Nephron (organoid): Measurements from ENCODE around the gene GATD1.

ENCODE experiments used
- H3K27ac Mint-ChIP-seq, 3 experiments: 2 replicates each; pipeline ENCODE4 v1.8.0; 2020; ENCODE audit warnings: mixed read lengths in 3 of 3, mild to moderate bottlenecking in 2 of 3, moderate library complexity in 1 of 3
- H3K27me3 Mint-ChIP-seq: 2 replicates; pipeline ENCODE4 v1.8.0; 2021; ENCODE audit warnings: low read depth, mild to moderate bottlenecking, moderate library complexity, mixed read lengths
- H3K36me3 Mint-ChIP-seq: 2 replicates; pipeline ENCODE4 v1.8.0; 2020; ENCODE audit warnings: low read depth, mixed read lengths
- H3K4me1 Mint-ChIP-seq: 2 replicates; pipeline ENCODE4 v1.8.0; 2020; ENCODE audit warnings: mixed read lengths
- H3K4me3 Mint-ChIP-seq, 3 experiments: 2 replicates each; pipeline ENCODE4 v1.8.0; 2020; ENCODE audit warnings: mild to moderate bottlenecking in 3 of 3, mixed read lengths in 3 of 3, moderate library complexity in 2 of 3
- H3K9me3 Mint-ChIP-seq: 2 replicates; pipeline ENCODE4 v1.8.0; 2020; ENCODE audit warnings: mixed read lengths
- TF ChIP-seq, protein P1 (sequence below), 3 experiments: fragments of 200-600 bp; sonication (generic); IDR thresholded peaks; one replicate each; pipeline ENCODE4 v1.5.0; 2021; ENCODE audit warnings: antibody characterized with exemption in 3 of 3; ENCODE audit not compliant: unreplicated experiment in 3 of 3

GATD1 gene

DNA sequence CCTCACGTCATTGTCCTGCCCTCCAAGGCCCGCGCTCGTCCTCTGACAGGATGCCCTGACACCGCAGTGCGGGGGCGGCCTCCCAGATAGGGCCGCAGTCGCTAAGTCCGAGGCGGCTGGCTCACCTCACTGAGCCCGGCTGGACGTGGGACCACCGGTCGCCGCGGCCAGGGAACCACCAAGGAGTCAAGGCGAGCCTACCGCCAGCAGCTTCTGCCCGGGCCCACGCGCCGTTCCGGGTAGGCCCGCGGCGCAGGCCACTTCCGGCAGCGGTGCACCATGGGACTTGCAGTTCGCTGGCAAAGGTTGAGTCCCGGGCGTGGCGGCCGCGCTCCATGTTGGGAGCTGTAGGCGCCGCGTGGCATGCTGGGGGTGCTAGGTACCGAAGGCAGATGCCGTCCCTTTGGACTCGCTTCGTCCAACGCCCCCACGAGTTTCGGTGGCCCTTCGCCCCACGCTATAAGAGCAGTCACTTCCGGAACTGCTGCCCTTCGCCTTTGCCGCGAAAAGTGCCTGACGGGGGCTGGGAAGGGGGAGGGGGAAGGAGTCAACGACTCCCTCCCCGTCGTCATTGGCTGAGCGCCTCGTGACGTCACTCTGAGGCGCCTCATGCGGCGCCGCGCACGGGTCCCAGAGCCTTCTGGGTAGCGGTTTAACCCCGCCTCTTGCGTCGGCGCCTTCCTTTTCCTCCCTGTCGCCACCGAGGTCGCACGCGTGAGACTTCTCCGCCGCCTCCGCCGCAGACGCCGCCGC is 32.2 kb upstream of the GATD1 start, which contains the start of gene RPLP2:
RPLP2 (plus strand) TSS at position 681 of the 753 bp plus-strand sequence. CDS start 268 bp downstream, outside the sequence.
- Mint-ChIP-seq H3K4me1 (peaks cover 20% of the 10 kb centered on the region), H3K9me3 (no peaks in the 10 kb centered on the region), H3K27ac (peak within 1 kb of the TSS; percentile 99 to 100 (median 99)), H3K27me3 (no peaks in the 10 kb centered on the region), H3K4me3 (peak within 1 kb of the TSS; percentile 90 to 94 (median 92)), H3K36me3 (peaks cover 22% of the 10 kb centered on the region)
- TF ChIP-seq, protein P1, sequence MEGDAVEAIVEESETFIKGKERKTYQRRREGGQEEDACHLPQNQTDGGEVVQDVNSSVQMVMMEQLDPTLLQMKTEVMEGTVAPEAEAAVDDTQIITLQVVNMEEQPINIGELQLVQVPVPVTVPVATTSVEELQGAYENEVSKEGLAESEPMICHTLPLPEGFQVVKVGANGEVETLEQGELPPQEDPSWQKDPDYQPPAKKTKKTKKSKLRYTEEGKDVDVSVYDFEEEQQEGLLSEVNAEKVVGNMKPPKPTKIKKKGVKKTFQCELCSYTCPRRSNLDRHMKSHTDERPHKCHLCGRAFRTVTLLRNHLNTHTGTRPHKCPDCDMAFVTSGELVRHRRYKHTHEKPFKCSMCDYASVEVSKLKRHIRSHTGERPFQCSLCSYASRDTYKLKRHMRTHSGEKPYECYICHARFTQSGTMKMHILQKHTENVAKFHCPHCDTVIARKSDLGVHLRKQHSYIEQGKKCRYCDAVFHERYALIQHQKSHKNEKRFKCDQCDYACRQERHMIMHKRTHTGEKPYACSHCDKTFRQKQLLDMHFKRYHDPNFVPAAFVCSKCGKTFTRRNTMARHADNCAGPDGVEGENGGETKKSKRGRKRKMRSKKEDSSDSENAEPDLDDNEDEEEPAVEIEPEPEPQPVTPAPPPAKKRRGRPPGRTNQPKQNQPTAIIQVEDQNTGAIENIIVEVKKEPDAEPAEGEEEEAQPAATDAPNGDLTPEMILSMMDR (IDR thresholded peaks at IDR 0.05; ENCODE audit: unreplicated experiment in 3 of 3) = no peak

DNA sequence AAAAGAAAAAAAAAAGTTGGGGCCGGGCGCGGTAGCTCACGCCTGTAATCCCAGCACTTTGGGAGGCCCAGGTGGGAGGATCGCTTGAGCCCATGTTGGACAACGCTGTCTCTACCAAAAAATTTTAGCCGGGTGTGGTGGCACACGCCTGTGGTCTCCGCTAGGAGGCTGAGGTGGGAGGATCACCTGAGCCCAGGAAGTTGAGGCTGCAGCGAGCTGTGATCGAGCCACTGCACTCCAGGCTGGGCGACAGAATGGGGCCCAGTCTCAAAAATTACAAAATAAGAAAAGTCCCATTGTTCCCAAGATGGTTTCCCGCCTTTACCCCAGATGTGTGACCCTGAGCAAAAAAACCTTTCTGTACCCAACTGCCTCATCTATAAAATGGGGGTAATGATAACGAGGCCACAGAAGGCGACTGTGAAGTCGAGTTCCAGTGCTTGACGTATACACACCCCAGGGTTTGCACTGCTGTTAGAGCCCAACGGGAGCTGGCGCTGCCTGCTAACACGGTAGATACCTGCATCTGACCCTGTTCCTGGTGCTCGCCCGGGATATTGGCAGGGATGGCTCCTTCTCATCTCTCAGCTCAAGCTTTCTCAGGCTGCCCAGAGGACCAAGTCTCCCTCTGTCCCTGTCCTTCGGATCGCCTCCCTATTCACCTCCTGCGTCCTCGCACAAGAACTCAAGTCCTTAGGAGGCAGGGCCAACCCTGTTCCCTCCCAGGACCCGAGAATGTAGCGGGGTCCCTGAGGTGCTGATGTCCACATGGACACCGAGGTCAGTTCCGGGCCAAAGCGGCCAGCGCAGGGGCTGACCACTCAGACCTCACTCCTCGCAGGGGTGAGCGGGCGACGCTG is 31.4 kb upstream of the GATD1 start:
- Mint-ChIP-seq H3K9me3 (no peaks in the 10 kb centered on the region), H3K36me3 (peaks cover 19% of the 10 kb centered on the region), H3K4me1 (peaks cover 20% of the 10 kb centered on the region), H3K27me3 (no peaks in the 10 kb centered on the region), H3K4me3 (peak overlapping the region; percentile 90 to 94 (median 92)), H3K27ac (peak overlapping the region; percentile 99 to 100 (median 99))
- TF ChIP-seq, protein P1 (IDR thresholded peaks at IDR 0.05; ENCODE audit: unreplicated experiment in 3 of 3) = no peak

DNA sequence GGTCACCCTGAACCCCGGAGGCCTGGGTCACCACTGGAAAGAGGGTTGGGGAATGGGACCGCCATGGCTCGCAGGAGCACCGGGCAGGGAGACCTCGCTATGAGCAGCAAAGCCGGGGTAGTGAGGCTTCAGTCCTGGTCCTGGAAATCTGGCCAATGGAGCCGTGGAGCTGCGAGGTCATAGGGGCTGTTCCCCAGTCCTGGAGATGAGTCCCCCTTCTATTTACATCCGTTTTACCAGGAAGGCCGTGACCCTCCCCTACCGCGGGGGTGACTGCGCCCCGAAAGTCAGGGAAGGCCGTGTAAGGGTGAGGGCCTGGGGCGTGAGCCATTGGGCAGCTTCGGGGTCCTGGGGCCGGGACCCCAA is 27.3 kb upstream of the GATD1 start:
- Mint-ChIP-seq H3K4me3 (peak overlapping the region; percentile 79 to 84 (median 81)), H3K27ac (peak overlapping the region in 1 of 3 experiments; percentile 39), H3K27me3 (no peaks in the 10 kb centered on the region), H3K36me3 (no peaks in the 10 kb centered on the region), H3K9me3 (no peaks in the 10 kb centered on the region), H3K4me1 (peaks cover 10% of the 10 kb centered on the region)
- TF ChIP-seq, protein P1 (IDR thresholded peaks at IDR 0.05; ENCODE audit: unreplicated experiment in 3 of 3) = no peak

DNA sequence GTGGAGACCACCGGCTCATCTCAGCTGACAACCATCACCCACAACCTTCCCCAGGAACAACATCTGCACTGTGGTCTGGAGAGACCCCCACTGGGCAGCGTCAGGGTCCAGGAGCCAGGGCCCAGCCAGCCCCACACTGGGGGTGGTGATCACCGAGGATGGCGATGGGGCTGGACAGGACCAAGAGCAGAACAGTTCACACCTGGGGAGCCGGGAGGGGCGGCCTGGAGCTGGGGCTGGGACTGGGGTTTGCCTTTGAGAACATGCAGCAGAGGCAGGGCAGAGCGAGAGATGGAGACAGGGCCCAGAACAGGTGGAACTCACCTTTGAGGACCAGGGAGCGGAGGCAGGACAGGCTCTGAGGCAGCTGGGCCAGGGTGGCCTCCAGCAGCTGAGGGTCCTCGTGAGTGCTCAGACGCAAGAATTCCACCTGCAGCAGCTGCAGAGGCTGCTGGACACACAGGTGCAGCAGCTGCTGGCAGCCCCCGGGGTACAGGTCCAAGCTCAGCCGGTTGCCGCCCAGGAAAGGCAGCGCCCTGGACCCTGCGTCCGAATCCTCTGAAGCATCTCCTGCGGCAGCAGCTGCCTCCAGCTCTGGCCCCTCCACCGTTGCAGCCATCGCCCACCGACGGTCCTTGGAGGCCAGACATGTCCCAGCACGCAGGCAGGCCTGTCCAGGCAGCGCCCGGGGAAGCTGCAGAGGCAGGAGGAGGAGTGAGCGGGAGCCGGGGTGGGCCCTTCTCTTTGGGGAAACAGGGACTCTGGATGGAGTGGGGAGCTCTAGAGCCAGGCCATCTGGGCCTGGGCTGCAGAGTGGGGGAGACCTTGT is 26.7 kb upstream of the GATD1 start:
- TF ChIP-seq, protein P1 (IDR thresholded peaks at IDR 0.05; ENCODE audit: unreplicated experiment in 3 of 3) = no peak
- peaks cover 8% of the 10 kb centered on the region for H3K4me1 Mint-ChIP-seq
- H3K9me3 Mint-ChIP-seq = no peaks in the 10 kb centered on the region
- H3K36me3 Mint-ChIP-seq = no peaks in the 10 kb centered on the region
- peak overlapping the region in 1 of 3 experiments; percentile 39 for H3K27ac Mint-ChIP-seq
- no peaks in the 10 kb centered on the region for H3K27me3 Mint-ChIP-seq
- H3K4me3 Mint-ChIP-seq = peak overlapping the region; percentile 79 to 84 (median 81)

DNA sequence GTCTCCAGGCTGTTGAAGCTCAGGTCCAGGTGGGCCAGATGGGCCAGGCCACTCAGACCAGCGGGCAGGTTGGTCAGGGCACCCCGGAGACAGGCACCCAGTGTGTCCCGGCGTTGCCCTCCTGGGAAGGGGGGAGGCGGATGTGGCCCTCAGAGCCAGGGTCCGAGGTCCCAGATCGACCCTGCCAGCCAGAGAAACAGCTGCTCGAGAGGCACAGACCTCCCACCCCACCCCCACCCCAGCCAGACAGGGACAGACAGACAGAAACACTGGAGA is 26.1 kb upstream of the GATD1 start:
- TF ChIP-seq, protein P1 (IDR thresholded peaks at IDR 0.05; ENCODE audit: unreplicated experiment in 3 of 3) = no peak
- H3K9me3 Mint-ChIP-seq = no peaks in the 10 kb centered on the region
- no peak overlapping the region for H3K27ac Mint-ChIP-seq
- no peaks in the 10 kb centered on the region for H3K36me3 Mint-ChIP-seq
- peak overlapping the region in 2 of 3 experiments; percentile 25 to 79 for H3K4me3 Mint-ChIP-seq
- H3K27me3 Mint-ChIP-seq = no peaks in the 10 kb centered on the region
- H3K4me1 Mint-ChIP-seq = peaks cover 5% of the 10 kb centered on the region
